Right lobe of liver (tissue), 6 donors: ENCODE measurements around the gene SYTL1. TPM values are rescaled to one million over a fixed set of nuclear protein-coding genes. Genes with fewer than 3 reads are reported as not detected.
A peak's percentile ranks its signal among the peaks of the same experiment; 100 is the strongest.

Source experiments
- ATAC-seq, 4 donors: fragments of 200-7000 bp; cut with Tn5 transposase; one replicate each; pipeline ENCODE4 v1.9.1; 2020; ENCODE audit warnings: mild to moderate bottlenecking in 4 of 4, moderate library complexity in 4 of 4
- DNase-seq, 3 donors: peaks; one replicate each; pipeline ENCODE4 v3.0.0-alpha.2; 2020
- H3K27ac ChIP-seq, 3 donors: fragments of 200-600 bp; one replicate each; pipeline ENCODE4 v1.8.0; 2022
- H3K27me3 ChIP-seq, 2 donors: fragments of 200-600 bp; one replicate each; pipeline ENCODE4 v1.8.0; 2022
- H3K36me3 ChIP-seq, 4 donors: fragments of 200-600 bp; sonication (generic) in 1 of 4; one replicate each; pipeline versions ENCODE4 v1.5.1 to v1.8.0; 2017 to 2022; ENCODE audit warnings: control low read depth in 1 of 4
- H3K4me1 ChIP-seq, 4 donors: fragments of 200-600 bp; sonication (generic) in 1 of 4; one replicate each; pipeline versions ENCODE4 v1.5.1 to v1.8.0; 2017 to 2022; ENCODE audit warnings: control low read depth in 1 of 4
- H3K4me3 ChIP-seq, 3 donors: fragments of 200-600 bp; one replicate each; pipeline ENCODE4 v1.8.0; 2022
- H3K9me3 ChIP-seq, 4 donors: fragments of 200-600 bp; sonication (generic) in 1 of 4; one replicate each; pipeline versions ENCODE4 v1.5.1 to v1.8.0; 2017 to 2022; ENCODE audit warnings: control low read depth in 1 of 4
- POLR2A ChIP-seq: fragments of 450-650 bp; IDR thresholded peaks from one replicate; pipeline ENCODE4 v1.6.1; 2017; ENCODE audit warnings: antibody characterized with exemption, mild to moderate bottlenecking
- WGBS: methylation state at CpG from one replicate; pipeline ENCODE4 v1.1.6; 2018; ENCODE audit warnings: low coverage, low lambda C conversion rate; ENCODE audit not compliant: insufficient coverage; ENCODE audit errors: missing lambda C conversion rate; 5-methylcytosine and 5-hydroxymethylcytosine counted together
- intact Hi-C, 2 donors: fragments of 100-400 bp; cut with DNase I; formaldehyde crosslinking; loops; one replicate each; pipeline versions ENCODE4 v1.11.2 to v1.14.1; 2022
- total RNA-seq, 6 experiments: library from RNA; depleted of rRNA in 2 of 6; stranded (reverse); fragments of >200 nt in 2 of 6; fragmentation: NEBNext Ultra II Directional in 3 of 6; extraction: Animal tissue kit (Norgen Biotek cat#: 25700) in 3 of 6; gene quantifications; one replicate each; pipeline versions ENCODE4 v1.1.0 to v1.2.4, GENCODE V29; 2016 to 2023
- TF ChIP-seq, protein P1 (sequence below), 4 donors: fragments of 200-600 bp in 3 of 4; fragments of 450-650 bp in 1 of 4; IDR thresholded peaks; one replicate each; pipeline versions ENCODE4 v1.5.1 to v1.8.0; 2016 to 2022; ENCODE audit warnings: antibody characterized with exemption in 4 of 4, mild to moderate bottlenecking in 2 of 4
- donor health status: DM: no; HTN: yes; CAD: no.
- donor health status: DM: no; HTN: no; CAD: no.
- donor health status: DM: no; HTN: no; CAD: no.
- donor health status: DM: no; HTN: yes; CAD: no.
- donor health status: DM: no; HTN: yes; CAD: no.

Gene SYTL1
- total RNA-seq, 6 experiments from 2014 or later: 0.37 to 1.7 (median 0.80) TPM

DNA sequence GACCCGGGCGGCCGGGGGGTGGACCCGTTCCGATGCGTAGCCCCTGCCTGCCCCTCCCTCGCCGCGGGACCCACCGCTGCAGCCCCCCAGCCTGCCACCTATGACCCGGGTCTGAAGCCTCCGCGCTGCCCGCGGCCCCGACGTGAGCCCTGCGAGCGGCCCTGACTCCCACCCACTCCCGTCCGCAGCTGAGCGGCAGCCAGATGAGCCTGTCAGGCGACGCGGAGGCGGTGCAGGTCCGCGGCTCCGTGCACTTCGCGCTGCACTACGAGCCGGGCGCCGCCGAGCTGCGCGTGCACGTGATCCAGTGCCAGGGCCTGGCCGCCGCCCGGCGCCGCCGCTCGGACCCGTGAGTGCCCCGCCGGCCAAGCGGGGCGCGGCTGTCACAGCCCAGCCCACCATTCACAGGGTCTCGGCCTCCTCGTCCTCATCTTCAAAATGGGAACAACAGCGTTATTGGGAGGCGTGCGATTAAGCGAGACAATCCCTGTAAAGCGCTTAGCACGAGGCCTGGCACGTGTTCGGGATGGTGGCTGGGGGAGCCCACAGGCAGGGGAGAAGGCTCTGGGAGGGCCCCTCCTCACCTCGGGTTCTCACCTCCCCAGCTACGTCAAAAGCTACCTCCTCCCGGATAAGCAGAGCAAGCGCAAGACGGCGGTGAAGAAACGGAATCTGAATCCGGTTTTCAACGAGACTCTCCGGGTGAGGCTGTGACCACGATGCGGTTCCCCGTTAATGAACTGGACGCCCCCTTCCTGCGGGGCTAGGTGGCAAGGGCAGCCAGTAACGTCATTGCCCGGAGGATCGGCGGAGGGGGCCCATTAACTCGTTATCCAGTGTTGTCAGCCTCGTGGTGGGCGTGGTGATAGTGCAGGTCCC is 8.2 kb downstream of the SYTL1 start:
- Histone ChIP-seq H3K36me3 (no peaks in the 10 kb centered on the region), H3K27me3 (no peaks in the 10 kb centered on the region), H3K4me3 (peak overlapping the region; percentile 2 to 32 (median 31)), H3K27ac (no peak overlapping the region), H3K4me1 (peaks cover 0 to 8% (median 0%) of the 10 kb centered on the region in 4 donors), H3K9me3 (no peaks in the 10 kb centered on the region)
- intact Hi-C loops: no loop called here
- TF ChIP-seq, protein P1, sequence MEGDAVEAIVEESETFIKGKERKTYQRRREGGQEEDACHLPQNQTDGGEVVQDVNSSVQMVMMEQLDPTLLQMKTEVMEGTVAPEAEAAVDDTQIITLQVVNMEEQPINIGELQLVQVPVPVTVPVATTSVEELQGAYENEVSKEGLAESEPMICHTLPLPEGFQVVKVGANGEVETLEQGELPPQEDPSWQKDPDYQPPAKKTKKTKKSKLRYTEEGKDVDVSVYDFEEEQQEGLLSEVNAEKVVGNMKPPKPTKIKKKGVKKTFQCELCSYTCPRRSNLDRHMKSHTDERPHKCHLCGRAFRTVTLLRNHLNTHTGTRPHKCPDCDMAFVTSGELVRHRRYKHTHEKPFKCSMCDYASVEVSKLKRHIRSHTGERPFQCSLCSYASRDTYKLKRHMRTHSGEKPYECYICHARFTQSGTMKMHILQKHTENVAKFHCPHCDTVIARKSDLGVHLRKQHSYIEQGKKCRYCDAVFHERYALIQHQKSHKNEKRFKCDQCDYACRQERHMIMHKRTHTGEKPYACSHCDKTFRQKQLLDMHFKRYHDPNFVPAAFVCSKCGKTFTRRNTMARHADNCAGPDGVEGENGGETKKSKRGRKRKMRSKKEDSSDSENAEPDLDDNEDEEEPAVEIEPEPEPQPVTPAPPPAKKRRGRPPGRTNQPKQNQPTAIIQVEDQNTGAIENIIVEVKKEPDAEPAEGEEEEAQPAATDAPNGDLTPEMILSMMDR (IDR thresholded peaks at IDR 0.05): no peak
- no peak for TF ChIP-seq POLR2A
- DNase-seq (peak in 1 of 3 donors; percentile 68), ATAC-seq (peak; percentile 67 to 75 (median 73))
- WGBS: 33% methylated on average over 23 of the region's 84 CpGs

DNA sequence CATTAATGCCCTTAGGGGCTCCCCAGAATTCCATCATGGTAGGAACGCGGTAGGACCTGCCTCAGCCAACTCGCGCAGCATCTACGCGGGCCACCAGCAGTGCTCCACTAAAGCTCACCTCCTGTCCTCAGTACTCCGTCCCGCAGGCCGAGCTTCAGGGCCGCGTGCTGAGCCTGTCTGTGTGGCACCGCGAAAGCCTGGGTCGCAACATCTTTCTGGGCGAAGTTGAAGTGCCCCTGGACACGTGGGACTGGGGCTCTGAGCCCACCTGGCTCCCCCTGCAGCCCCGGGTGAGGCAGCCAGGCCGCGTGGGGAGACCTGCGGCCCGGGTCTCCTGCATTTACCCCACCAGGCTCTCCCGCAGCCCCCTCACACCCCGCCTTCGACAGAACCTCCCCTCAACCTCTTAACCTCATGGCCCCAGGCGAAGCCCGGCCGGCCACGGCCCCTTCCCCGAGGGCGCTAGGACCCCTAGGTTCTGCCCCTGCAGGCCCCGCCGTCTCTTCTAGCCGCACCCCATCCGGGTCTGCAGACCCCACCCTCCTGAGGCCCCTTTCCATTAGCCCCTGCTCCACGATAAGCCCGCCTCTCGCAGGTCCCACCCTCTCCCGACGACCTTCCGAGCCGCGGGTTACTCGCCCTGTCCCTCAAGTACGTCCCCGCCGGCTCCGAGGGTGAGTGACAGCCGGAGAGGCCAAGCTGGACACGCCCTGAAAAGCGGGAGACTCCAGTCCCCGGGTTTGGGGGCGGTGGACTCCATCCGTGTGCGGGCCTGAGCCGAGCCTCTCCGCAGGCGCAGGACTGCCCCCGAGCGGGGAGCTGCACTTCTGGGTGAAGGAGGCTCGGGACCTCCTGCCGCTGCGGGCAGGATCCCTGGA is 9.1 kb downstream of the SYTL1 start:
- intact Hi-C loops: no loop called here
- TF ChIP-seq, protein P1 (IDR thresholded peaks at IDR 0.05): no peak
- no peak for TF ChIP-seq POLR2A
- H3K27ac ChIP-seq: no peak overlapping the region

GRCh38 chr1:27351541-27352107 is 9.8 kb downstream of the SYTL1 start:
- intact Hi-C loops: no loop called here
- Histone ChIP-seq H3K4me3 (peak overlapping the region in 1 of 3 donors; percentile 14), H3K36me3 (no peaks in the 10 kb centered on the region), H3K9me3 (no peaks in the 10 kb centered on the region), H3K27ac (no peak overlapping the region), H3K27me3 (no peaks in the 10 kb centered on the region), H3K4me1 (peaks cover 0 to 8% (median 0%) of the 10 kb centered on the region in 4 donors)
- WGBS: 20% methylated on average over 1 of the region's 8 CpGs
- ATAC-seq (peak in 3 of 4 donors; percentile 30 to 48 (median 44)), DNase-seq (no peak)
- TF ChIP-seq POLR2A: no peak
- TF ChIP-seq, protein P1 (IDR thresholded peaks at IDR 0.05): no peak

More for the DNA sequence above, 9.1 kb downstream of the SYTL1 start:
- 3% methylated on average over 18 of the region's 62 CpGs for WGBS
- H3K9me3 ChIP-seq: no peaks in the 10 kb centered on the region
- H3K36me3 ChIP-seq: no peaks in the 10 kb centered on the region
- H3K4me3 ChIP-seq: peak overlapping the region in 1 of 3 donors; percentile 14
- ATAC-seq: peak; percentile 16 to 34 (median 32)
- DNase-seq: no peak
- no peaks in the 10 kb centered on the region for H3K27me3 ChIP-seq
- H3K4me1 ChIP-seq: peaks cover 0 to 8% (median 0%) of the 10 kb centered on the region in 4 donors

DNA sequence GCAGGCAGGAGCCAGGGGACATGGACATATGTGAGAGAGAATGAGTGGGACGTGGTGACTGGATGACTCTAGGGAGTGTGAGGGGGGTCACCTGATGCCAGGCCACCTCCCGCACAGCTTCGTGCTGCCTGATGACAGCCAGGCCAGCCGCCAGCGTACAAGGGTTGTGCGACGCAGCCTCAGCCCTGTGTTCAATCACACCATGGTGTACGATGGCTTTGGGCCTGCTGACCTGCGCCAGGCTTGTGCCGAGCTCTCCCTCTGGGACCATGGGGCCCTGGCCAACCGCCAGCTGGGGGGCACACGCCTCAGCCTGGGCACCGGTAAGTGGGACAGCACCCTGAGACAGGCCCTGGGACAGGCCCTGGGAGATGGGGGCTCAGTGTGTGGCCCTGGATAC is 11.3 kb downstream of the SYTL1 start:
- H3K36me3 ChIP-seq: no peaks in the 10 kb centered on the region
- intact Hi-C loops: no loop called here
- no peak for DNase-seq
- peaks cover 0 to 12% (median 4%) of the 10 kb centered on the region in 4 donors for H3K4me1 ChIP-seq
- no peaks in the 10 kb centered on the region for H3K27me3 ChIP-seq
- no peak overlapping the region for H3K27ac ChIP-seq
- TF ChIP-seq POLR2A: no peak
- TF ChIP-seq, protein P1 (IDR thresholded peaks at IDR 0.05): no peak
- ATAC-seq: no peak
- H3K9me3 ChIP-seq: no peaks in the 10 kb centered on the region
- WGBS: 80% methylated on average over 1 of the region's 13 CpGs
- no peak overlapping the region for H3K4me3 ChIP-seq
